Vagina (tissue), 2 donors: ENCODE data around the gene ACOT13.

Experiments used
- CTCF ChIP-seq, 3 experiments: fragments of 450-650 bp in 2 of 3; fragments of 200-600 bp in 1 of 3; sonication (generic) in 1 of 3; IDR thresholded peaks; one replicate each; pipeline ENCODE4 v1.5.1; 2017 to 2019; ENCODE audit warnings: antibody characterized with exemption in 3 of 3, mild to moderate bottlenecking in 2 of 3, moderate library complexity in 2 of 3
- POLR2A ChIP-seq, 2 donors: fragments of 450-650 bp; IDR thresholded peaks; one replicate each; pipeline ENCODE4 v1.6.1; 2017; ENCODE audit warnings: antibody characterized with exemption in 2 of 2, mild to moderate bottlenecking in 2 of 2, moderate library complexity in 2 of 2

DNA sequence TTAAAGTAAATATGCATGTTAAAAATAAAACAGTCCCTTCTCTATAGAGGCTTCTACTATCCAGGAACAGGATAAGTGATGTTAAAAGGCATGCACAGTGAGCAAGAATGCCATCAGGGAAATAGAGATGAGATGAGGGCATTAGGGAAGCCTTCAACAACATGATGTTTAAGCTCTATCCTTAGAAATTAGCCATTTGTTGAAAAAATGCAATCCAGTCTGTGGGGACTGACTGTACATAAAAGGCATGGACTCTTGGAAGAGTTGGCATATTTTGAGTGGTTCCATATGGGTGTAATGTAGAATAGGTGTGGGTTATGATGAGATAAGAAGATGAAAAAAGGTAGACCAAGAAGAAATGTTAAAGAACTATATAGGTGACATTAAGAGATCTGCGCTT lies 26.7 kb upstream of the ACOT13 start:
- no peak for TF ChIP-seq CTCF (IDR thresholded peaks at IDR 0.05)
- TF ChIP-seq POLR2A (IDR thresholded peaks at IDR 0.05) = no peak
